ENCODE data around the gene GLS2.

The GLS2 gene

DNA sequence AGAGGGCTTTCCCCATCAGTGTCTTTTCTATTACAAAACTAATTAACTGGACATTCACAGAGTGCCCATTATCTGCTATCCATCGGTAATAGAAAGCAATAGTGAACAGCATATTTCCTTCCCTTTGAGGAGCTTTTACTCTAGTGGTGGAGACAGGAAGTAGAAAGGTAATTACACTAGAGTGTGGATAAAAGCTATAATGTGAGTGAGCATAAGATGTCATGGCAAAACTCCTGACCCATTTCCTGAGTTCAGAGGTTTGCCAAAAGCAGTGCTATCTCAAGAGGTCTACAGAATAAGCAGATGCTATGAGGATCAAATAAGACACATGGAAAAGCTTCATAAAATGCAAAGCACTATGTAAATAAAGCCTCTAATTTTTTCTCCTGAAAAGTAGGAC is 62.8 kb downstream of the GLS2 start:
- TF ChIP-seq ZFX (IDR thresholded peaks at IDR 0.05) = no peak
- TF ChIP-seq, protein P1, sequence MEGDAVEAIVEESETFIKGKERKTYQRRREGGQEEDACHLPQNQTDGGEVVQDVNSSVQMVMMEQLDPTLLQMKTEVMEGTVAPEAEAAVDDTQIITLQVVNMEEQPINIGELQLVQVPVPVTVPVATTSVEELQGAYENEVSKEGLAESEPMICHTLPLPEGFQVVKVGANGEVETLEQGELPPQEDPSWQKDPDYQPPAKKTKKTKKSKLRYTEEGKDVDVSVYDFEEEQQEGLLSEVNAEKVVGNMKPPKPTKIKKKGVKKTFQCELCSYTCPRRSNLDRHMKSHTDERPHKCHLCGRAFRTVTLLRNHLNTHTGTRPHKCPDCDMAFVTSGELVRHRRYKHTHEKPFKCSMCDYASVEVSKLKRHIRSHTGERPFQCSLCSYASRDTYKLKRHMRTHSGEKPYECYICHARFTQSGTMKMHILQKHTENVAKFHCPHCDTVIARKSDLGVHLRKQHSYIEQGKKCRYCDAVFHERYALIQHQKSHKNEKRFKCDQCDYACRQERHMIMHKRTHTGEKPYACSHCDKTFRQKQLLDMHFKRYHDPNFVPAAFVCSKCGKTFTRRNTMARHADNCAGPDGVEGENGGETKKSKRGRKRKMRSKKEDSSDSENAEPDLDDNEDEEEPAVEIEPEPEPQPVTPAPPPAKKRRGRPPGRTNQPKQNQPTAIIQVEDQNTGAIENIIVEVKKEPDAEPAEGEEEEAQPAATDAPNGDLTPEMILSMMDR (conservative IDR thresholded peaks at IDR 0.05) = no peak
- no peak overlapping the region for H3K27ac ChIP-seq

All from C4-2B (cell line).